ENCODE results near the gene MTHFS.
"Not testable (repeated sequence)": the region's sequence is repeated elsewhere in the genome, so short reads cannot be mapped to it uniquely, and the experiment has no call there.

The MTHFS gene

DNA sequence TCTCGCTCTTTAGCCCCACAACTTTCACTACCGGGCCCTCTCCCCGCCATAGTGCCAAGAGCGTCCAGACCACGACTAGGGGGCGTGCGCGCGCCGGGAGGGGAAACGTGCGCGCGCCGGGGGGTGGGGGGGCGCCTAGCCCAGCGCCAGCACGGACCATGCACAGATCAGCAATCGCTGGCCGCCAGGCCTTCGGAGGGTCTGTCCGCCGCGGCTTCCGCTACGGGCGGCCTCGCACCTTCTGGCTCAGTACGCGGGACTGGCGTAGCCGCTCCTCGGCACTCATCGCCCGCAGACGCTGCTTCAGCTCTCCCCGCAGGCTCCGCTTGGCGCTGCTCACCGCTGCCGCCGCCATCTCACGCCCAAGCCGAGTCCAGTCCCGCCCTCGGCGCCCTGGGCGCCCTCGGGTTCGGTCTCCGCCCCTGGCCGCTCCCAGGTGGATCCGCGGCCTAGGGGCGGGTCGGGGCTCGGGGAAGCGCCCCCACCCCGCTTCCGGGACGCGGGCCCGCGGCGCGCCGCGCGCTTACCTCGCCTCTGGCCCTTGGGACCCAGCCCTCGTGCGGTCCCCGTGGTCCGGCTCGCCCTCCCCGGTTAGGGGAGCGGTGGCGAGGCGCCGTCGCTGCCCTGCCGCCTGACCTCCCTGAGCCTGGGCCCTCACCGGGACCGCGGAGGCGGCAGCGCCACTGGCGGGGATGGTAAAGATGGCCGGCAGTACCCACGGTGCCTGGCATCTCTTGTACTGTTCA lies at the start of gene MTHFS:
Gene MTHFS (minus strand): TSS at position 381 of the 746 bp plus-strand sequence. CDS start 26 bp downstream, at position 355.
- DNase-seq (ENCODE audit: extremely low read depth in 1 of 2, low read depth in 1 of 2): peak; percentile 40 to 49

DNA sequence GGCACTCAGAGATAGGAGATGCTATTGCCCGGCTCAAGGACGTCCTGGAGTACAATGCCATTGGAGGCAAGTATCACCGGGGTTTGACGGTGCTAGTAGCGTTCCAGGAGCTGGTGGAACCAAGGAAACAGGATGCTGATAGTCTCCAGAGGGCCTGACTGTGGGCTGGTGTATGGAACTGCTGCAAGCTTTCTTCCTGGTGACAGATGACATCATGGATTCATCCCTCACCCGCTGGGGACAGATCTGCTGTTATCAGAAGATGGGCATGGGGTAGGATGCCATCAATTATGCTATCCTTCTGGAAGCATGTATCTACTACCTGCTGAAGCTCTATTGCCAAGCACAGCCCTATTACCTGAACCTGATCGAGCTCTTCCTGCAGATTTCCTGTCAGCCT lies 47.8 kb upstream of the MTHFS start:
- no peak for DNase-seq (ENCODE audit: extremely low read depth in 1 of 2, low read depth in 1 of 2)

DNA sequence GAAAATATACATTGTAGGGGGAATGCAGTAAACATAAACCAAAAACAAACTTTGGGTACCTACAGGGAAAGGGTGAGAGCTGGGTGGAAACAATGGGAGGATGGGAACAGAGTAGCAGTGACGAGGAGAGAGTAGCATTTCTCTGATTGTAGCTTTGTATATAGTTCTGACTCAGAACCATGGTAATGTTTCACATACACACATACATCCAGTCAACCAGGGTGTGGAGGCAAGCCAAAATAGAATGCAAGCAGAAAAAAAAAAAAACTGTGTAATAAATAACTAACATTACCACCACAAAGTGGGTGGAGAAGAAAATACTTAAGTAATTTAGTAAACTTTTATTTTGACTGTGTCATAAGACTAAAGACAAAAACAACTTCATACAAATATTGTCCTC lies 47.0 kb upstream of the MTHFS start:
- DNase-seq (ENCODE audit: extremely low read depth in 1 of 2, low read depth in 1 of 2): no peak

DNA sequence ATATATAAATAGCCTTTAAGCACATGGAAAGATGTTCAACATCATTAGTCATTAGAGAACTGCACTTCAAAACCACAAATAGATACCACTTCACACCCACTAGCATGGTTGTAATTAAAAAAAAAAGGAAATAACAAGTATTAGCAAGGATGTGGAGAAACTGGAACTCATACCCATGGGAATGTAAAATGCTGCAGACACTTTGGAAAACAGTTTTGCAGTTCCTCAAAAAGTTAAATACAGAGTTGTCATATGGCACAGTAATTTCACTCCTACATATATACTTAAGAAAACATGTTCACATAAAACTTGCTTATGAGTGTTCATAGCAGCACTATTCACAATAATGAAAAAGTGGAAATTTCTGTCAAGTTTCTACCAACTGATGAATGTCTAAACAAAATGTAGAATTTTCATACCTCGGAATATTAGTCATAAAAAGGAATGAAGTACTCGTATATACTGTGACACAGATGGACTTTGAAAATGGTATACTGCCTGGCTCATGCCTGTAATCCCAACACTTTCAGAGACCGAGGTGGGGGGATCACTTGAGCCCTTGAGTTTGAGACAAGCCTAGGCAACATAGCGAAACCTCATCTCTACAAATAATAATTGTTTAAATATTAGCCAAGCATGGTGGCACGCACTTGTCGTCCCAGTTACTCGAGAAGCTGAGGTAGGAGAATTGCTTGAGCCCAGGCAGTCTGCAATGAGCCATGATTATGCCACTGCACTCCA lies 46.1 kb upstream of the MTHFS start:
- DNase-seq (ENCODE audit: extremely low read depth in 1 of 2, low read depth in 1 of 2): no peak

DNA sequence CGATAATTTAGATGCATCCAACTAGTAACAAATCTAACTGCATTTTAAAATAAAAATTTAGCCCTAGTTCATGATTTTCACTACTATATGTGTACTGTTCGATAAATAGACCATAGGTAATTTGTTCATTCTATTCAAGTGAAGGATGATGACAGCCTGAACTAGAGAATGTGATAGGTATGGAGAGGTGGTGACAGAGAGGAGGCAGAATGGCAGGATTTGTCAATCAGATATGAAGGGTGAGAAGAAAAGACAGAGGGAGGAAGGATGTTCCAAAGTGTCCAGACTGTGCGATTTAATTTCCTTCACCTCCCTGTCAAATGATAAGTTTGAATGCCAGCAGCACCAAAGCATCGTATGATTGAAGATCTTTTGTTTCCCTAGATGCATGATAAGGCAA lies 42.6 kb upstream of the MTHFS start:
- no peak for DNase-seq (ENCODE audit: extremely low read depth in 1 of 2, low read depth in 1 of 2)

DNA sequence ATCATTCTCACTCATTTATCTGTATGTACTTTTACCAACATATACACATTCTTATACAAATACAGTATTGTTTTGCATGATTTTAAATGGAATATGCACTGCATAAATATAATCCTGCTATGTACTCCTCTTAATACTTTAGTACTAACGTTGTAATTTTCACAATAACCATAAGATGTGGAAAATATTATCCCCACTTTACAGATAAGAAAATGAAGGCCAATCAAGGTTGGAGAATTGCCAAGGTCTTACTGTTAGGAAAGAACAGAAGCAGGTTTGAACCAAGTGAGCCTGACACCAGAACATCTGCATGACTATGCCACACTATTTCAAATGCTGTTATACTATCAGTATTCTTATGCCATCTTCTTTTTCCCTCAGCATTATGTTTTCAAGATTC lies 41.3 kb upstream of the MTHFS start:
- DNase-seq (ENCODE audit: extremely low read depth in 1 of 2, low read depth in 1 of 2): no peak

DNA sequence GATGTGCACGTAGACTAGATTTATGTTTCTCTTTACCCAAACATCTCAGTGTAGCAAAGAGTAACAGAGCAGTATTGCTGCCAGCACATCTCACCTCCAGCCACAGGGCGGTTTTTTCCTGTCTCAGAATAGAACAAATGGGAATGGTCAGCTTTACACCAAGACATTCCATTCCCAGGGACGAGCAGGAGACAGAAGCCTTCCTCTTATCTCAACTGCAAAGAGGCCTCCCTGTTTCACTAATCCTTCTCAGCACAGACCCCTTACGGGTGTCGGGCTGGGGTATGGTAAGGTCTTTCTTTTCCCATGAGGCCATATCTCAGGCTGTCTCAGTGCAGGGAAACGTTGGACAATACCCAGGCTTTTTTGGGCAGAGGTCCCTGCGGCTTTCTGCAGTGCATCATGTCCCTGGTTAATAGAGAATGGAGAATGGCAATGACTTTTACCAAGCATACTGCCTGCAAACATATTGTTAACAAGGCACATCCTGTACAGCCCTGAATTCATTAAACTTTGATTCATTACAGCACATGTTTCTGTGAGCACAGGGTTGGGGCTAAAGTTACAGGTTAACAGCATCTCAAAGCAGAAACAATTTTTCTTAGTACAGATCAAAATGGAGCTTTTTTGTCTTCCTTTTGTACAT lies 38.9 kb upstream of the MTHFS start:
- DNase-seq (ENCODE audit: extremely low read depth in 1 of 2, low read depth in 1 of 2): not testable (repeated sequence)

DNA sequence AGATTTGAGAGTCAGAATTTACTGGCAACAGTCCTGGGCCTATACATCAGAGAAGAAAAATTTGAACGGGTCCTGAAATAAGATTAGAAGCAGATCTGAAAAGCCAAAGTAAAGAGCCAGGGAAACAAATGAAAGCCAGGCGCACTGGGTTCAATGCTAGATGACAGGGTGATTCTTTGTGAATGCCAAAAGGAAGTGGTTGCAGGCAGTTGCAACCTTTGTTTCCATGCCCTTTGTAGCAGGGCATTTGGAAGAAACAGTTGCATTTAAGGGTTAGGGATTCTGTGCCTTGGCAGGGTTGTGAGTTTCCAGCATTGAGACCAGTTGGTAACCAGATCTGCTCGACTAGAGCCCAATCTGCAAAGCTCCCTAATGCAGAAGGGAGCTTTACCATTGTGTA lies 36.4 kb upstream of the MTHFS start:
- DNase-seq (ENCODE audit: extremely low read depth in 1 of 2, low read depth in 1 of 2): no peak

DNA sequence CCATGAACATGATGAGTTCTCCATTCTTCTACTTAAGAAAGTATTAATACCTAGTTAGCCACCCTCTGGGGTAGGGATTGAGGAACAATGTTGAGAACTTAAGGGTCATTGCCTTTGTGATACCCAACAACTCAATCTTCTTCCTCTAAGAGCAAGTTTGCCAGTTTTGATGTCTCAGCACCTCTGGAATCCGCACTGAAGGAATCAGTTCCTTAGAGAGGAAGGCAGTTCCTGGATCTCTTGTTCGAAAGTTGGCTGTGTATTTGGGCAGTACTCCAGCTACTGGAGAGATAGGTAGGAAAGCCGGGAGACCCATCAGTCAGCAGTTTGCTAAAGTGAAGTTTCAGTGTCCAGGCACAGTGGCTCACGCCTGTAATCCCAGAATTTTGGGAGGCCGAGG lies 35.6 kb upstream of the MTHFS start:
- DNase-seq (ENCODE audit: extremely low read depth in 1 of 2, low read depth in 1 of 2): no peak

DNA sequence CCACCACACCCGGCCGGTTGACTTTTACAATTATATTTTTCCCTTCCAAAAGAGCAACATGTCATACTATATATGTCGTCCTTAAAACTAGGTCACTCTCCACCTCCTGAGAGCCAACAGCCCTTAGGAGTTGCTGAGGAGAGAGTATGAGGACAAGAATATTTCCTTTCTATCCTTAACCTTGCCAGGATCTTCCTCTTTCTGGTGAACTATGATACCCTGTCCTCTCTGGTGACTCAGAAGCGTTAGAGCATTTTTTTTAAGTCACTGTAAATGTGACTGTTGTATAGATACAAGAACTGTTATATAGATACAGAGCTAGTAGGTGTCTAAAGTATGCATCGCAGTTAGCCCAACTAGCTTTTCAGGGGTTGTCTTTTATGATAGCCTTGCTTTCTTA lies 33.7 kb upstream of the MTHFS start:
- DNase-seq (ENCODE audit: extremely low read depth in 1 of 2, low read depth in 1 of 2): no peak

DNA sequence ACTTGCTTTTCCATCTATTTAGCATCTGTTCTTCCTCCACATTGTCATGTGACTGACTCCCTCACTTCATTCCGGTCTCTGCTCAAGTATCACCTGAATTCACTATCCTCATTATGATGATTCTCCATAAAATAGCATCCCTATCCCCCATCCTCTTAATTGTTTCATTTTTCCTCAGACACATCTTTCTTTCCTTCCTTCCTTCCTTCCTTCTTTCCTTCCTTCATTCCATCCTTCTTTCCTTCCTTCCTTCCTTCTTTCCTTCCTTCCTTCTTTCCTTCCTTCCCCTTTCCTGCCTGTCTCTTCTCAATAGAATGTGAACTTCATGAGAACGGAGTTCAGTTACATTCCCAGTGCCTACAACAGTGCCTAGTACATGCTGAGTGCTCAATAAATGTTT lies 32.6 kb upstream of the MTHFS start:
- DNase-seq (ENCODE audit: extremely low read depth in 1 of 2, low read depth in 1 of 2): no peak

DNA sequence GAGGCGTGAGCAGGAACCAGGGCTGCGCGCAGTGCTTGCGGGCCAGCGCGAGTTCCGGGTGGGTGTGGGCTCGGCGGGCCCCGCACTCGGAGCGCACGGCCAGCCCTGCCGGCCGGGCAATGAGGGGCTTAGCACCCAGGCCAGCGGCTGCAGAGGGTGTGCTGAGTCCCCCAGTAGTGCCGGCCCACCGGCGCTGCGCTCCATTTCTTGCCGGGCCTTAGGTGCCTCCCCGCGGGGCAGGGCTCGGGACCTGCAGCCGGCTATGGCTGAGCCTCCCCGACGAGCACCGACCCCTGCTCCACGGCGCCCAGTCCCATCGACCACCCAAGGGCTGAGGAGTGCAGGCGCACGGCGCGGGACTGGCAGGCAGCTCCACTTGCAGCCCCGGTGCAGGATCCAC lies 29.3 kb upstream of the MTHFS start:
- not testable (repeated sequence) for DNase-seq (ENCODE audit: extremely low read depth in 1 of 2, low read depth in 1 of 2)

DNA sequence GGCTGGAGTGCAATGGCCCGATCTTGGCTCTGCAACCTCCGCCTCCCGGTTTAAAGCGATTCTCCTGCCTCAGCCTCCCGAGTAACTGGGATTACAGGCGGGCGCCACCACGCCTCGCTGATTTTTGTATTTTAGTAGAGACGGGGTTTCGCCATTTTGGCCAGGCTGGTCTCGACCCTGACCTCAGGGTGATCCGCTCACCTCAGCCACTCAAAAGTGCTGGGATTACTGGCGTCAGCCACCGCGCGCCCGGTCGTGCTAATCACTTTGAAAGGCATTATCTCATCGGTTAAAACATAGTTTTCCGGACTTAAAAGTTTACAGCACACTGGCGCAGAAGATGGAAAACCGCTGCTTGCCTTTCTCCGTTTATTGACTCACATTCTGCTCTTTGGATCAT lies 27.6 kb upstream of the MTHFS start:
- DNase-seq (ENCODE audit: extremely low read depth in 1 of 2, low read depth in 1 of 2): no peak

DNA sequence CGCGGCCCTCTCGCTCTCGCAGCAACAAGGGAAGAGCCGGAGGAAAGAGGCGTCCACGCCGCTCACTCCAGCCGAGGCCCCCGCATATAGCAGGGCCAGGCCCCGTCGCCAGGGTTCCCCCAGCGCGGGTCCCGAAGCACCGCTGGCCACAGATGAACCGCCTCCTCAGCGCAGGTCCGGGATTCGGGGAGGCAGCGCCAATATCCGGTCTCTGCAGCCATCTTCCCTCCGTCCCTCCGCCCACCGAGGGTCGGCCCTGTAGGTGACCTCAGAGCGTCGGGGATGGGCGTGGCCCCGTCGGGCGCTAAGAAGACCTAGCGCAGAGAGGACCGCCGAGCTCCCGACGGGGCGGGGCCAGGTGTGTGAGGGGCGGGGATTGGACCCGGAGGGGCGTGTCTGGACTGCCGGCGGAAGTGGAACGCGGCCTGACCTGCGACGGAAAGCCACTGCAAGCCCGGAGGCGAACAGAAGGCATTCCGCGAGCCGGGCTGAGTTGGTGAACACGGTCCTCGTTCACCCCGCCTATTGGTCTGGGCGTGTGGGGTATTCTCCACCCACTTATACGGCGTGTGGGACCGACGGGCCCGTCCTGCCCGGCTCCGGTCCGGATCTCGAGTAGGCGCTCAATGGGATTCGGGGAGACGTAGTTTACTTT lies 26.8 kb upstream of the MTHFS start:
- DNase-seq (ENCODE audit: extremely low read depth in 1 of 2, low read depth in 1 of 2): peak; percentile 95 to 100

DNA sequence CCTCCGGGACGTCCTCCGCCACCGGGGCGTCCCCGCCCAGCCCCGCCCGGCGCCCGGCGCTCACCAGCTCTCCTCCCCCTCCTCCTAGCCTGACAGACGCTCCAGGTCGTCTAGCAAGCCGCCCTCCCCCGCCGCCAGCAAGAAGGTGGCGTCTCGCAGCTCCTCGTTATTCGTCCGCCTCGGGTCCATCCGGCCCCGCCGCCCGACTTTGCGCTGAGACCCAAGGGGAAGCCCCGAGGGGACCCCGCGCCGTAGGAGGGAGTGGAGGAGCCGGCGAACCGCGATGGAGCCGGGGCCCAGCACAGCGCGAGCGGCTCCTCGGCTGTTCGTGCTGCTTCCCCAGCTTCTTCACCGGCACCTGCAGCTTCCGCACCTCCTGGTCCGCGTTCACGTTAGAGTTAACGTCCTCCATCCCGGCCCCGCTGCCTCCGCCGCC lies 26.3 kb upstream of the MTHFS start:
- DNase-seq (ENCODE audit: extremely low read depth in 1 of 2, low read depth in 1 of 2): peak; percentile 43 to 62

DNA sequence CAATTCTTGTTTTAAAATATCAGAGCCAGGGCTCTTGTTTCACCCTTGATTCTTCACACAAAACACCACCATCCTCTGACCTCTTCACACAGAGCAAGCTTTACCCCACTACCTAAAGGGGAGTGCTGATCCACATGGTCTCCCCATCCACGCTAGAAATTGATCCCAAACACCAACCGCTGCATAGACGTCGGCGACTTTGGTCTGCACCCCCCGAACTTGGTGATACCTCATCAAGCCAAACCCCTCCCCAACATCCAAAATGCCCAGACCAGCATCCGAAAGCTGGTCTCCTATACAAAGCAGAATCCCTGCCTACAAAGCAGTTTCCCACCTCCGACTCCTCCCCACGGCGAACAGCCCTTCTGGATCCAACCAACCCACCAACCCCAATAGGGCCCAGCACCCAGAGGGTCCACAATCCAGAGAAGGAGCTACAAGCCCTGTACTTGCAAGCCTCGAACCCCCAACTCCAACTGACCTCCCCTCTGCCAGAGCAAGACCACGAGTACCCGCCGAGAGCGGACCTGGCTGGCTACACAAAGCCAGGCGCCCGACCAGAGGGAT lies 25.8 kb upstream of the MTHFS start:
- no peak for DNase-seq (ENCODE audit: extremely low read depth in 1 of 2, low read depth in 1 of 2)

DNA sequence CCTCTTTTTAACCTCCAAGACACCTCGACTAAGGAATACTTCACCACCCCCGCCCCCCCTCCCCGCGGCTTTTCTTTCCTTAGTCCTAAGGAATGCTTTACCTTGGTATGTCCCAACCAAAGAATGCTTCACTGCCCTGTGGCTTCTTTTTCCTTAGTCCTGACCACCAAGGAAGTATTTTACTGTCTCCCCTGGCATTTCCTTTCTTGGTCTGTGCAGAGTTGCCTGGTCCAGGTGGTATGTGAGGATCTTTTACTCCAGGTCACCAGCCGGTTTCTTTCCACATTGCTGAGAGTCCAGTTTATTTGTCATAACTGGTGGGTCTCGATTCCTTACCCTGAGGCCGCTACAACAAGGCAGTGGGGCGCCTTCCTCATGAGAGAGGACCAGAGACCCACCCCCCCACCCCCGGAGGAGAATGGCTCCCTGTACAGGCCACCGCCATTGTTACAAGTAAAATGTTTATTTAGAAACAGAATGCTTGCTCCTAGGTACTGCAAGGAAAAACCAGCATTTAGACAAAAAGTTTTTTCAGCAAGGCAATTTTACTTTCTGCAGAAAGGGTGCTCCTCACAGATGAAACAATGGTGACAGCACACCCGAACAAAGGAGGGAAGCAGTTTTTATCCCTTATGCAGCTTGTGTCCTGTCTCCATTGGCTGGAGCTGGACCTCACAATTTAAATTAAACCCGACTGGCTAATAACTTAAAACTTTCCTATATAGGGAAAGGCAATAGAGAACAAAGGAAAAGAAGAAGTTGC lies 23.1 kb upstream of the MTHFS start:
- no peak for DNase-seq (ENCODE audit: extremely low read depth in 1 of 2, low read depth in 1 of 2)

DNA sequence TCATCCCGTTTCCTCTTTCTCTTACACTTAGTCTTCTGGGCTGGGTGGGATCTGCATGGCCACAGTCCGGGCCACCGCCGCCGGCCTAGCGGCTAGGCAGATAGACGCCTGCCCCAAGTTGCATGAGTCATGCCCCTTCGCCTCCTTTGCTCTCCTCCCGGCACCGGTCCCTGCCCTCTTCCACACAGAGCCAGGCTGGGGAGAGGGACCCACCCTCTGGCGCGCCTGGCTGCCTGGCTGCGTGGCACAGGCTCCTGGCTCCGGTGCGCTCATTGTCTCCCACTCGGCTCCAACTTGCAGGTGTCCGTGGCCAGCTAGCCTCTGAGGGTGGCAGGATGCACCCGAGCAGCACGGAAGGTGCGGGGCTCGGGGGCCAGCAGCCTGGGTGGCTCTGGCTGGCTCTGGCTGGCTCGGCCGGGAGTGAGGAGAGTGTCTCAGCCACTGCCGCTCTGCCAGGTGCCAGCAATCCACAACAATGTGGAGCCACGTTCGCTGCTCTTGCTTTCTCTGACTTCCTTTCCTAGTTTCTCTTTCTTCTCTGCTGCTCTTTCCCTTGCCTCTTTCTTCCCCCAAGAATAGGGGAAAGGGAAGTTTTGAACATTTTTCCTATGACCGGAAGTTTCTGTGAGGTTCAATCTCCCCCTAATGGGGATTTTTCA lies 22.4 kb upstream of the MTHFS start:
- DNase-seq (ENCODE audit: extremely low read depth in 1 of 2, low read depth in 1 of 2): no peak

DNA sequence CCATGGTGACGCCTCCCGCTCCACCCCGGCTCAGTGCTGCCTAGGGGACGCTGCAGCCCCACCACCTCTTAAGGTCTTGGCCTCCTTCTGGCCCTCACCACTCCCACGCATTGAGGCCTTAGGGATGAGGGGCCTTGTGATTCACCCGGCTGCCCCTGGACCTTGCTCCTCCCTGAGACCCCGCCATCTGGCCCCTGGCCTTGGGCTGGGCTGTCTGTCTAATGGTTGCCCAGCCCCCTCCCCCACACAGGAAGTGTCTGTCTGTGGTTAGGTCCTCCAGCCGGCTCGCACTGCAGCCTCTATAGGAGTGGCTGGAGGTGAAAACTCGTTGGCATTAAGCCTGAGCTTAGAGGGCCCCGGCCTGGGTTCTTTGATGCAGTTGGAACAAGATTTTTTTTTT lies 21.5 kb upstream of the MTHFS start:
- no peak for DNase-seq (ENCODE audit: extremely low read depth in 1 of 2, low read depth in 1 of 2)

Measured in stimulated activated CD8-positive, alpha-beta memory T cell treated with anti-CD3 and anti-CD28 coated beads, Interleukin-7, amount 100 ng/mL, for 48 hours (primary cell).